WTC11 (cell line): ENCODE data around the gene PIP4K2A.

Source experiments
- CTCF ChIP-seq: fragments of 200-600 bp; IDR thresholded peaks from 2 replicates; pipeline ENCODE4 v1.8.0; 2022; ENCODE audit warnings: antibody characterized with exemption
- GABPB1 ChIP-seq: sonication (generic); formaldehyde crosslinking; IDR thresholded peaks from 2 replicates; pipeline ENCODE4 v1.8.1; 2023; ENCODE audit warnings: mild to moderate bottlenecking, missing genetic modification reagents
- ZNF263 ChIP-seq: sonication (generic); formaldehyde crosslinking; IDR thresholded peaks from 2 replicates; pipeline ENCODE4 v1.8.1; 2022; ENCODE audit warnings: low read depth, mild to moderate bottlenecking, moderate library complexity, missing genetic modification reagents
- TF ChIP-seq, protein P1 (sequence below): sonication (generic); formaldehyde crosslinking; IDR thresholded peaks from 2 replicates; pipeline ENCODE4 v1.8.0; 2022; ENCODE audit warnings: mild to moderate bottlenecking, missing genetic modification reagents
- TF ChIP-seq, protein P2 (sequence below): sonication (generic); formaldehyde crosslinking; IDR thresholded peaks from 2 replicates; pipeline ENCODE4 v1.8.0; 2022; ENCODE audit warnings: mild to moderate bottlenecking, missing genetic modification reagents

- TF ChIP-seq, protein P1, sequence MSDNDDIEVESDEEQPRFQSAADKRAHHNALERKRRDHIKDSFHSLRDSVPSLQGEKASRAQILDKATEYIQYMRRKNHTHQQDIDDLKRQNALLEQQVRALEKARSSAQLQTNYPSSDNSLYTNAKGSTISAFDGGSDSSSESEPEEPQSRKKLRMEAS (CRISPR knock-in tag): no peak
- no peak for TF ChIP-seq CTCF
- TF ChIP-seq GABPB1 (CRISPR knock-in tag): no peak
- TF ChIP-seq ZNF263 (CRISPR knock-in tag): no peak
- TF ChIP-seq, protein P2, sequence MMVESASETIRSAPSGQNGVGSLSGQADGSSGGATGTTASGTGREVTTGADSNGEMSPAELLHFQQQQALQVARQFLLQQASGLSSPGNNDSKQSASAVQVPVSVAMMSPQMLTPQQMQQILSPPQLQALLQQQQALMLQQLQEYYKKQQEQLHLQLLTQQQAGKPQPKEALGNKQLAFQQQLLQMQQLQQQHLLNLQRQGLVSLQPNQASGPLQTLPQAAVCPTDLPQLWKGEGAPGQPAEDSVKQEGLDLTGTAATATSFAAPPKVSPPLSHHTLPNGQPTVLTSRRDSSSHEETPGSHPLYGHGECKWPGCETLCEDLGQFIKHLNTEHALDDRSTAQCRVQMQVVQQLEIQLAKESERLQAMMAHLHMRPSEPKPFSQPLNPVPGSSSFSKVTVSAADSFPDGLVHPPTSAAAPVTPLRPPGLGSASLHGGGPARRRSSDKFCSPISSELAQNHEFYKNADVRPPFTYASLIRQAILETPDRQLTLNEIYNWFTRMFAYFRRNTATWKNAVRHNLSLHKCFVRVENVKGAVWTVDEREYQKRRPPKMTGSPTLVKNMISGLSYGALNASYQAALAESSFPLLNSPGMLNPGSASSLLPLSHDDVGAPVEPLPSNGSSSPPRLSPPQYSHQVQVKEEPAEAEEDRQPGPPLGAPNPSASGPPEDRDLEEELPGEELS (CRISPR knock-in tag): no peak
Observed at GRCh38 chr10:22736134-22736533, 21.8 kb upstream of the PIP4K2A start.
